ENCODE results near the gene KEAP1.

KEAP1 gene

DNA sequence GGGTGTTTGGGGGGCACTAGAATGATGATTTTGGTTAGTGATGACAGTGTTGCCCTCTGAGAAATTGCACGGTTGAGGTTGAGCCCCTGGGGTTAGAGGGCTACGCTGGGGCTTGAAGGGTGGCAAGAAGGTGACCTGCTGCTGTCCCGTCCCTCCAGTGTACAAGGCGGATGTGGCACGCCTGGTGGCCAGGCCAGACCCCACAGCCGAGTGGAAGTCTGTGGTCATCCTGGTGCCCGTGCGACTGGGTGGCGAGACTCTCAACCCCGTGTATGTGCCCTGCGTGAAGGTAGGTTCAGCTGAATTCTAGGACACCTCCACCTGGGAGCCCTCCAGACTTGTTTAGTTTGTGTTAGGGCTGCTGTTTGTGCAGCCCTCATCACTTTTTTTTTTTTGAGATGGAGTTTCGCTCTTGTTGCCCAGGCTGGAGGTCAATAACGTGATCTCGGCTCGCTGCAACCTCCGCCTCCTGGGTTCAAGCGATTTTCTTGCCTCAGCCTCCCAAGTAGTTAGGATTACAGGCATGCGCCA, 45.7 kb upstream of the KEAP1 start:
- no peaks in the 10 kb centered on the region for H3K27me3 ChIP-seq
- no peak overlapping the region for H3K27ac ChIP-seq
- H3K4me1 ChIP-seq (ENCODE audit: control insufficient read depth in 1 of 2, insufficient read depth in 1 of 2, low read depth in 1 of 2, low read length in 1 of 2), result peaks cover 14 to 16% of the 10 kb centered on the region in 2 experiments
- TF ChIP-seq, protein P1, sequence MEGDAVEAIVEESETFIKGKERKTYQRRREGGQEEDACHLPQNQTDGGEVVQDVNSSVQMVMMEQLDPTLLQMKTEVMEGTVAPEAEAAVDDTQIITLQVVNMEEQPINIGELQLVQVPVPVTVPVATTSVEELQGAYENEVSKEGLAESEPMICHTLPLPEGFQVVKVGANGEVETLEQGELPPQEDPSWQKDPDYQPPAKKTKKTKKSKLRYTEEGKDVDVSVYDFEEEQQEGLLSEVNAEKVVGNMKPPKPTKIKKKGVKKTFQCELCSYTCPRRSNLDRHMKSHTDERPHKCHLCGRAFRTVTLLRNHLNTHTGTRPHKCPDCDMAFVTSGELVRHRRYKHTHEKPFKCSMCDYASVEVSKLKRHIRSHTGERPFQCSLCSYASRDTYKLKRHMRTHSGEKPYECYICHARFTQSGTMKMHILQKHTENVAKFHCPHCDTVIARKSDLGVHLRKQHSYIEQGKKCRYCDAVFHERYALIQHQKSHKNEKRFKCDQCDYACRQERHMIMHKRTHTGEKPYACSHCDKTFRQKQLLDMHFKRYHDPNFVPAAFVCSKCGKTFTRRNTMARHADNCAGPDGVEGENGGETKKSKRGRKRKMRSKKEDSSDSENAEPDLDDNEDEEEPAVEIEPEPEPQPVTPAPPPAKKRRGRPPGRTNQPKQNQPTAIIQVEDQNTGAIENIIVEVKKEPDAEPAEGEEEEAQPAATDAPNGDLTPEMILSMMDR (IDR thresholded peaks at IDR 0.05), result no peak
- no peaks in the 10 kb centered on the region for H3K9me3 ChIP-seq
- H3K36me3 ChIP-seq, result peaks cover 73% of the 10 kb centered on the region
- H3K4me3 ChIP-seq (ENCODE audit: low read depth in 1 of 2, low read length in 1 of 2), result no peak overlapping the region

DNA sequence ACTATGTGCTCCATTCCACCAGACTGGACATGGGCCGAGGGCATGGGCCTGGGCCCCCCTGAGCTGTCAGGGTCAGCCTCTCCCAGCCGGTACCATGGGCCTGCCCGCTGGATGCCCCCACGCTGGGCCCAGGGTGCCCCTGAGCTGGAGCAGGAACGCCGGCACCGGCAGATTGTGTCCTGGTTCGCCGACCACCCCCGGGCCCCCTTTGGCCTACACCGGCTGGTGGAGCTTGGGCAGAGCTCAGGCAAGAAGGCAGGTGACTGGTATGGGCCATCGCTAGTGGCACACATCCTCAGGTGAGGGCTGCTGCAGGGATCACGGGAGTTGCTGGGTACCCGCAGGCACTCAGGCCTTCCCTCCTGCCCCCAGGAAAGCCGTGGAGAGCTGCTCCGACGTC, 43.7 kb upstream of the KEAP1 start:
- Histone ChIP-seq H3K36me3 (peaks cover 54% of the 10 kb centered on the region), H3K4me1 (ENCODE audit: control insufficient read depth in 1 of 2, insufficient read depth in 1 of 2, low read depth in 1 of 2, low read length in 1 of 2) (peaks cover 18 to 20% of the 10 kb centered on the region in 2 experiments), H3K27ac (no peak overlapping the region), H3K27me3 (no peaks in the 10 kb centered on the region), H3K4me3 (ENCODE audit: low read depth in 1 of 2, low read length in 1 of 2) (no peak overlapping the region), H3K9me3 (no peaks in the 10 kb centered on the region)
- TF ChIP-seq, protein P1 (IDR thresholded peaks at IDR 0.05), result no peak

DNA sequence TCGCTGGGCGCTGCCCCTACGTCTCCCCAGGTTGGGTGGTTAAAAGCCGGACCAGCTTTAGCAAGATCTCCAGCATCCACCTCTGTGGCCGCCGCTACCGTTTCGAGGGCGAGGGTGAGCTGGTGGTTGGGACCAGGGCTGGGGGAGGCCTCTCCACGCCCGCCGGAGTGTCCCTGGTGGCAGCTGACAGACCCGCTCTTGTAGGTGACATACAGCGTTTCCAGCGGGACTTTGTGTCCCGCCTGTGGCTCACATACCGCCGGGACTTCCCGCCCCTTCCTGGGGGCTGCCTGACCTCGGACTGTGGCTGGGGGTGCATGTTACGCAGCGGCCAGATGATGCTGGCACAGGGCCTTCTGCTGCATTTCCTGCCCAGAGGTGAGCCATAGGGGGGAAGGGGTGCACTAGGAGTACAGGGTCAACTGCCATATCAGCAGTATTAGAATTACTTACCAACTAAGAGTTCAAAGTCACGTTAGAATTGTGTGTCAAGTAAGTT, 41.6 kb upstream of the KEAP1 start:
- Histone ChIP-seq H3K4me1 (ENCODE audit: control insufficient read depth in 1 of 2, insufficient read depth in 1 of 2, low read depth in 1 of 2, low read length in 1 of 2) (peaks cover 18 to 20% of the 10 kb centered on the region in 2 experiments), H3K27me3 (peaks cover 8% of the 10 kb centered on the region), H3K27ac (peak overlapping the region; percentile 83), H3K9me3 (no peaks in the 10 kb centered on the region), H3K36me3 (peaks cover 34% of the 10 kb centered on the region), H3K4me3 (ENCODE audit: low read depth in 1 of 2, low read length in 1 of 2) (peak overlapping the region; percentile 82 to 91)
- TF ChIP-seq, protein P1 (IDR thresholded peaks at IDR 0.05), result no peak

DNA sequence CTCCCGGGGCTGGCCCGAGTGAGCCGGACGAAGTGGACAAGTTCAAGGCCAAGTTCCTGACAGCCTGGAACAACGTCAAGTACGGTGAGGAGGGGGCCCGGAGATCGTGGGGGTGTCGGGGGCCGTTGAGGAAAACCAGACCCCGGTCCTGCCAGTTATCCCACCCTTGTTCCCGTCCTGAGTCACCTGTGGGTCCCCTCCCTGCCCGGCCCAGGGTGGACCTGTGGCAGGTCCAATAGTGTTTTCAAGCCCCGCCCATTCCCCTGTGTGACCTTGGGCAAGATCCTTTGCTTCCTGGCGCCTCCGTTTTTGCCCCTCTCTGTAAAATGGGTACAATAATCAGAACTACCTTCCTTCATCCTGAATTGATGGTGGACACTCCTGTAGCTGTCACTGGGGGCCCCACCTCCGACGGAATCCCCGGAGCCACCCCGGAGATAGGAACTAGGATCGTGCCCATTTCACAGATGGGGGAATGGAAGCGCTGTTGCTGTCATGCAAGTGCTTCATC, 41.1 kb upstream of the KEAP1 start:
- Histone ChIP-seq H3K9me3 (no peaks in the 10 kb centered on the region), H3K27ac (peak overlapping the region; percentile 83), H3K4me3 (ENCODE audit: low read depth in 1 of 2, low read length in 1 of 2) (peak overlapping the region; percentile 82 to 91), H3K27me3 (peaks cover 10% of the 10 kb centered on the region), H3K4me1 (ENCODE audit: control insufficient read depth in 1 of 2, insufficient read depth in 1 of 2, low read depth in 1 of 2, low read length in 1 of 2) (peaks cover 18 to 21% of the 10 kb centered on the region in 2 experiments), H3K36me3 (peaks cover 29% of the 10 kb centered on the region)
- TF ChIP-seq, protein P1 (IDR thresholded peaks at IDR 0.05), result no peak

DNA sequence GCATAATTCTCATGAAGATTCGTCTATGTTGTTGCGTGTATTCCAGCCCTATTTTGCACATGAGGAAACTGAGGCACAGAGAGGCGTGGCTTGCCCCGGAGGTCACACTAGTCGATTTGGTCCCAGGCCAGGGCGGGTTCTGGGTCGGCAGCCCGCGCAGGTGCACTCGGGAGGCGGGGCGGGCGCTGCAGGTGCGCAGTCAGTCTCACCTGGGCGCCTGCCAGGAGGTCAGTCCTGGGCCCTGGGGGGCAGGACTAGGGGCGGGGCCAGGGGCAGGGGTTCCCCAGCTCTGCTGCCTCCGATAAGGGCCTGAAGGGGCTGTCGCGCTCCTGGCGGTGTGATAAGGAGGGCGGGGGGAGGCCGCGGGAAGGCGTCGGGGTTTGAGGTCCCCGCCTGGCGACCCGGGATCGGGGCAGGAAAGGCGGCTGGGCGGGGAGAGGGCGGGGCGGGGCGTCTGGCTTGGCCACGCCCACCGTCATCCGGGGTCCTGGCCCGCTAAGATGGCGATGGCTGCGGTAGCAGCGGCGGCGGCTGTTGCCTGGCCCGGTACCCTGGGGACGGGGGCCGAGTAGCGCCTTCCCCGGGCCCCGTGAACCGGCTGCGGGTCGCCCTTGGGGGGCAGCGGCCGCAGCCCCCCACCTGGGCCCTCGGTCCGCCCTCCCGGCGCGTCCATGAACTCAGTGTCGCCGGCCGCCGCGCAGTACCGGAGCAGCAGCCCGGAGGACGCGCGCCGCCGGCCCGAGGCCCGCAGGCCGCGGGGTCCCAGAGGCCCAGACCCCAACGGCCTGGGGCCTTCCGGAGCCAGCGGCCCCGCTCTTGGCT, 40.5 kb upstream of the KEAP1 start, which contains the start of gene ATG4D:
Gene ATG4D (plus strand): TSS at position 485 of the 822 bp plus-strand sequence. CDS start 187 bp downstream, at position 672.
- no peaks in the 10 kb centered on the region for H3K9me3 ChIP-seq
- peak within 1 kb of the TSS; percentile 83 for H3K27ac ChIP-seq
- H3K36me3 ChIP-seq, result peaks cover 23% of the 10 kb centered on the region
- TF ChIP-seq, protein P1 (IDR thresholded peaks at IDR 0.05), result peak; percentile 37
- peaks cover 22 to 26% of the 10 kb centered on the region in 2 experiments for H3K4me1 ChIP-seq (ENCODE audit: control insufficient read depth in 1 of 2, insufficient read depth in 1 of 2, low read depth in 1 of 2, low read length in 1 of 2)
- H3K4me3 ChIP-seq (ENCODE audit: low read depth in 1 of 2, low read length in 1 of 2), result peak within 1 kb of the TSS; percentile 82 to 91
- H3K27me3 ChIP-seq, result peaks cover 17% of the 10 kb centered on the region
